Subcutaneous abdominal adipose tissue (tissue), 5 donors: ENCODE results near the gene APPL2.

ENCODE experiments used
- H3K27ac ChIP-seq: one replicate; pipeline ENCODE4 v1.7.0; 2013; ENCODE audit warnings: low read depth, mild to moderate bottlenecking, inconsistent platforms, low read length, moderate library complexity
- H3K27me3 ChIP-seq, 5 donors: one replicate each; pipeline ENCODE4 v1.7.0; 2013; ENCODE audit warnings: low read length in 5 of 5, inconsistent platforms in 1 of 5; ENCODE audit not compliant: control insufficient read depth in 5 of 5, insufficient read depth in 4 of 5
- H3K36me3 ChIP-seq, 5 donors: one replicate each; pipeline ENCODE4 v1.7.0; 2013; ENCODE audit warnings: low read length in 5 of 5; ENCODE audit not compliant: control insufficient read depth in 5 of 5, insufficient read depth in 5 of 5
- H3K4me1 ChIP-seq, 5 donors: one replicate each; pipeline ENCODE4 v1.7.0; 2013; ENCODE audit warnings: low read length in 5 of 5, mild to moderate bottlenecking in 3 of 5, moderate library complexity in 1 of 5; ENCODE audit not compliant: control insufficient read depth in 5 of 5, insufficient read depth in 5 of 5
- H3K4me3 ChIP-seq, 5 donors: one replicate each; pipeline ENCODE4 v1.7.0; 2013; ENCODE audit warnings: low read length in 5 of 5, low read depth in 1 of 5
- H3K9ac ChIP-seq, 5 donors: one replicate each; pipeline ENCODE4 v1.7.0; 2013; ENCODE audit warnings: low read length in 5 of 5, mild to moderate bottlenecking in 4 of 5, moderate library complexity in 3 of 5
- H3K9me3 ChIP-seq, 5 donors: one replicate each; pipeline ENCODE4 v1.7.0; 2013; ENCODE audit warnings: low read length in 5 of 5; ENCODE audit not compliant: control insufficient read depth in 5 of 5
- donor health status: healthy.
- donor health status: healthy.
- donor health status: healthy.
- donor health status: healthy.
- donor health status: healthy.

The APPL2 gene

DNA sequence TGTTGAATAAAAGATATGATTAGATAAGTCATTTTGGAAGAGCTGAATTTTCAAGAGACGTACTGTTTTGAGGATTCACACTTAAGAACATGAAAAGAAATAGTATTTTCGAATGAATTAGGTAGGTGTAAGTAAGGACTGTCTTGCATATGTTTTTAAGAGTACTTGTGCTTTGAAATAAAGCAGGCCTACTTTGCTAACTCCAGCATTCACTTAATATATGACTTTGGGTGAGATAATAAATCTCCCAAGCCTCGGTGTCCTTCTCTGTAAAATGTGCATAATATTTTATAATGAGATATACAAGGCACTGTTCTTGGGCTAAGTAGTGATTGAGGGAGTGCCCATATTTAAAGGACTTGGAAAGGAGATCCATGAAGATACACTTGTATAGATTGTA is 73.8 kb downstream of the APPL2 start:
- H3K4me1 ChIP-seq: no peaks in the 10 kb centered on the region
- no peak overlapping the region for H3K4me3 ChIP-seq
- H3K27me3 ChIP-seq: no peaks in the 10 kb centered on the region
- no peaks in the 10 kb centered on the region for H3K9me3 ChIP-seq
- no peak overlapping the region for H3K9ac ChIP-seq
- H3K36me3 ChIP-seq: peaks cover 59 to 76% (median 70%) of the 10 kb centered on the region in 5 donors
- no peak overlapping the region for H3K27ac ChIP-seq

DNA sequence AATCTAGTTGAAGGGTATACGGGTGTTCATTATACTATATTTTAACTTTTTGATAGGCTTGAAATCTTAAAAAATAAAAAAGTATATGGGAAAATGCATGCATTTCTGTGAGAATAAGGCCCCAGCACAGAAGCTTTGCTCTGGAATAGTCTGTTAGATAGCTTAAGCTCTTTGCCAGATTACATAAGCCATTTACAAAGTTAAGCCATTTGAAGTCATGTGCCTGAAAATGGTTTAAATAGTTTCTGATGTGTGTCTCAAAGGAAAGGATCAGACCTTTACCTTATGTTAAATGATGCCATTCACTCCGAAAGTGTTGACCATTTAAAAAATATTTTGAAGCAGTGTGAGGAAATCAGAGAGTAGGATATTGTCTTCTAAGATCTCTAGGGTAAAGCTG is 77.1 kb downstream of the APPL2 start:
- Histone ChIP-seq H3K27ac (no peak overlapping the region), H3K27me3 (no peaks in the 10 kb centered on the region), H3K9me3 (no peaks in the 10 kb centered on the region)

GRCh38 chr12:105157606-105158005 is 78.4 kb downstream of the APPL2 start:
- H3K36me3 ChIP-seq: peaks cover 45 to 67% (median 58%) of the 10 kb centered on the region in 5 donors

More for the DNA sequence above, 77.1 kb downstream of the APPL2 start:
- Histone ChIP-seq H3K4me3 (no peak overlapping the region), H3K36me3 (peaks cover 45 to 62% (median 57%) of the 10 kb centered on the region in 5 donors), H3K4me1 (no peaks in the 10 kb centered on the region), H3K9ac (no peak overlapping the region)

DNA sequence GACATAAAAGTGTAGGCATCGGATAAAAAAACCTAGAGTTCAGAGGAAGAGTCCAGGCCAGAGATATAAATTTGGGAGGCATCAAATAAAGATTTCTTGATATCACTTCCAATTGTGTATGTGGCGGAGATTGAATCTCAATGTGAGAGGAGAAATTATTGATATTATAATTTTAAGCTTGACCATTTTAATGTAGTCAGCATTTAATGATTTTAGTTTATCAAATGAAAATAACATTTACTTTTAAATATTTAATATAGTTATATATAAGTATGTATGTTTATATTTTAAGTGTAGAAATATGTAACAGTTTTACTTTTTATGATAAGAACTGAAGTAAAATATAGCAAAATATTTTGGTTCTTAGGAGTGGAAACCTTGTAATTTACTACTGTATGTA is 79.7 kb downstream of the APPL2 start:
- H3K27me3 ChIP-seq: no peaks in the 10 kb centered on the region
- no peak overlapping the region for H3K9ac ChIP-seq
- no peak overlapping the region for H3K27ac ChIP-seq
- no peaks in the 10 kb centered on the region for H3K9me3 ChIP-seq
- H3K4me3 ChIP-seq: no peak overlapping the region
- no peaks in the 10 kb centered on the region for H3K4me1 ChIP-seq
- H3K36me3 ChIP-seq: peaks cover 41 to 64% (median 62%) of the 10 kb centered on the region in 5 donors

More at GRCh38 chr12:105157606-105158005, 78.4 kb downstream of the APPL2 start:
- H3K4me3 ChIP-seq: no peak overlapping the region
- no peak overlapping the region for H3K9ac ChIP-seq
- no peaks in the 10 kb centered on the region for H3K27me3 ChIP-seq
- no peaks in the 10 kb centered on the region for H3K4me1 ChIP-seq
- H3K9me3 ChIP-seq: no peaks in the 10 kb centered on the region
- H3K27ac ChIP-seq: no peak overlapping the region

DNA sequence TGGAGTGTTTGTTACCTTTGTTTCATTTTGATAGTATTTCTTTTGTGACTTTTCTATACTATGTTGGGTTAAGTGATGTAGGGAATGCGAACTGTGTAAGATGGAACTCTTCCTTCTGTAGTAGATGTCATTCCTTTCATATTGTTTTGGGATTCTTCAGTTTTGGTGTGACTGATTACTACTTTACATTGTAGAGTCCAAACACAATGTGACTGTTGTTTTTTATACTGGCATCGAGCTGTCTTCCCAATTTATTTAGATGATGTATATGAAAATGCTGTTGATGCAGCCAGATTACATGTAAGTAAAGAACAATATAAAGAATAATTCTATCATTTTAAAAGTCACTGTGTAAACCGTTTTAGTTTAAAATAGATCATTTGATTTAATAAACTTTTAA is 93.7 kb downstream of the APPL2 start:
- Histone ChIP-seq H3K9me3 (no peaks in the 10 kb centered on the region), H3K4me3 (no peak overlapping the region), H3K36me3 (peaks cover 36 to 73% (median 46%) of the 10 kb centered on the region in 5 donors), H3K9ac (no peak overlapping the region), H3K27me3 (no peaks in the 10 kb centered on the region), H3K4me1 (no peaks in the 10 kb centered on the region), H3K27ac (no peak overlapping the region)

- H3K9me3 ChIP-seq: no peaks in the 10 kb centered on the region
- H3K27ac ChIP-seq: no peak overlapping the region
- H3K4me3 ChIP-seq: no peak overlapping the region
- H3K4me1 ChIP-seq: no peaks in the 10 kb centered on the region
- H3K36me3 ChIP-seq: peaks cover 38 to 73% (median 45%) of the 10 kb centered on the region in 5 donors
- no peak overlapping the region for H3K9ac ChIP-seq
- no peaks in the 10 kb centered on the region for H3K27me3 ChIP-seq
Measured at GRCh38 chr12:105141320-105141922, 94.6 kb downstream of the APPL2 start.

DNA sequence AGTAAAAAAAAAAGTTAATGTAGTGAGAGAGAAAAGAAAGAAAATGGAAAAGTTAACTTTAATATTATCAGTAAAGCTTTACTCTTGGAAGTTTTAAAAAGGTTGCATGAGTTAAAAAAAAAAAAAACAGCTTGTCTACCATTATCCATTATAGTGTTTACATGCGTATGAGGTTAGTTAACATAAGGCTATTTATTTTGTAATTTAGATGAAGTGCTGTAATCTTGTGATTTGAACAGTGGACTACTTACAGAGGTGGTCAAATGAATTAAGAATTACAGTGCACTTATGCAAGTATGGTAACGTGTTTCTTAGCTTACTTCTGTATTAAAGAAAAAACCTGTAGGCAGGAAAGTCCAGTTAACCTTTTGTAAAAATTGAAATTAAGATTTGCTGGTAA is 97.7 kb downstream of the APPL2 start:
- no peaks in the 10 kb centered on the region for H3K9me3 ChIP-seq
- no peak overlapping the region for H3K4me3 ChIP-seq
- no peak overlapping the region for H3K9ac ChIP-seq
- H3K27ac ChIP-seq: no peak overlapping the region
- H3K4me1 ChIP-seq: no peaks in the 10 kb centered on the region
- H3K27me3 ChIP-seq: no peaks in the 10 kb centered on the region
- H3K36me3 ChIP-seq: peaks cover 41 to 69% (median 63%) of the 10 kb centered on the region in 5 donors
